ENCODE data around the gene AOPEP. TPM values are rescaled to one million over a fixed set of nuclear protein-coding genes. Genes with fewer than 3 reads are reported as not detected.

Gene AOPEP
- total RNA-seq, 1 experiment from 2014 or later: 36.4 TPM

DNA sequence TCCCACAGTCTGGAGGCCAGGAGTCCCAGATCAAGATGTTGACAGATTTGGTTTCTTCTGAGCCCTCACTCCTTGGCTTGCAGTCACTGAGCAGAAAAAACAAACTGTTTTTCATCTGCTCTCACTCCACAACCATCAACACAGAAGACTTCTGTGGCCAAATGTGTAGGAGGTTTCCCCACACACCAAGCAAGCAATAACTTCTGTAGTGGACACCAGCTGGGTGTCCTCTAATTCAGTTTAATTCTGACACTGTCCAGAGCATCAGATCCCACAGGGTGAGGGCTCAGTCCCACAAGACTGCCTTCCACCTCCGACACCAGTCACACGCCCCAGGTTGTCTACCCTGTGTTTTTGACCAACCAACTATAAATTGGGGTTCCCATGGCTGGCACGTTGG is 209.9 kb downstream of the AOPEP start:
- Histone ChIP-seq H3K36me3 (ENCODE audit: control insufficient read depth, insufficient read depth, low read length) (no peaks in the 10 kb centered on the region), H3K4me3 (ENCODE audit: low read depth in 2 of 2, low read length in 2 of 2) (no peak overlapping the region), H3K27me3 (ENCODE audit: control insufficient read depth, insufficient read depth, low read length) (no peaks in the 10 kb centered on the region), H3K27ac (ENCODE audit: low read length) (no peak overlapping the region), H3K9me3 (ENCODE audit: control insufficient read depth, insufficient read depth, low read depth, low read length) (no peaks in the 10 kb centered on the region), H3K4me1 (ENCODE audit: control insufficient read depth, insufficient read depth, low read length) (peaks cover 9% of the 10 kb centered on the region)
- no peak for TF ChIP-seq REST (IDR thresholded peaks at IDR 0.05; ENCODE audit: insufficient read depth in 1 of 2, low read depth in 2 of 2, low read length in 1 of 2)
- ATAC-seq: no peak
- in situ Hi-C loops (cut with HindIII; ENCODE audit: low pct_unique_long_range_greater_than_20kb, low sequenced_read_pairs): no loop called here
- ChIA-PET POLR2A (no interaction called here), CTCF (no interaction called here)
- DNase-seq (ENCODE audit: low read depth, low spot score): no peak
- intact Hi-C loops (cut with micrococcal nuclease; ENCODE audit: unreplicated experiment): no loop called here
- BruUV-seq (replicated peaks): no TSS peak

DNA sequence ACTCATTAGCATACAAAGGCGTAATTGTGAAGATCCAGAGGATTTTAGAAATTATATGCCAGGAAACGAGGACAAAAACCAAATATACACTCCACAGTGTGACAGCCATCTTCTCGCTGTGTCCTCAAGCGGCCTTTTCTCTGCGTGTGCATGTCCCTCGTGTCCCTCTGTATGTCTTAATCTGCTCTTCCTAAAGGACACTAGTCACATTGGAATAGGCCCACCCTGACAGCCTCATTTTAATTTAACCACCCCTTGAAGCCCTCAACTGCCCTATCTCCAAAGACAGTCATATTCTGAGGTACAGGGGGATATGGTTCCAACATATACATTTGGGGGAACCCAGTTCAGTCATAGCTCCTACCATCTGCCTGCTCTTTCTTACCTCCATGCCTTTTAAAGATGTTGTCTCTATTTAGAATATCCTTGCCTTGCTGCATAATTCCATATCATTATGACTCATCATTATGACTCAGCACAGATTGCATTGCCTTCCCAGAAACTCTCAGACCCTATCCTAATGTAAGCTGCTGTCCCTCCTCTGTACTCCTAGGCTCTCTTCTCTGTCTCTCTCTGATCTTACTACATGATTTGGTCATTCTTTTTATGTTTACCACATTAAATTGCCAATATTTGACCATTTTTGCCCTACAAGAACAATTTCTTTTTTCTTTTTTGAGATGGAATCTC is 210.9 kb downstream of the AOPEP start:
- peak overlapping the region; percentile 57; the same call in 1 of the 2 replicates for H3K27ac ChIP-seq (ENCODE audit: low read length)
- no peak overlapping the region for H3K4me3 ChIP-seq (ENCODE audit: low read depth in 2 of 2, low read length in 2 of 2)
- no peak for DNase-seq (ENCODE audit: low read depth, low spot score)
- H3K27me3 ChIP-seq (ENCODE audit: control insufficient read depth, insufficient read depth, low read length): no peaks in the 10 kb centered on the region
- H3K4me1 ChIP-seq (ENCODE audit: control insufficient read depth, insufficient read depth, low read length): peaks cover 3% of the 10 kb centered on the region
- intact Hi-C loops (cut with micrococcal nuclease; ENCODE audit: unreplicated experiment) (no loop called here), in situ Hi-C loops (cut with HindIII; ENCODE audit: low pct_unique_long_range_greater_than_20kb, low sequenced_read_pairs) (no loop called here)
- no peaks in the 10 kb centered on the region for H3K36me3 ChIP-seq (ENCODE audit: control insufficient read depth, insufficient read depth, low read length)
- peak; percentile 76 for ATAC-seq
- ChIA-PET POLR2A (no interaction called here), CTCF (no interaction called here)
- no peaks in the 10 kb centered on the region for H3K9me3 ChIP-seq (ENCODE audit: control insufficient read depth, insufficient read depth, low read depth, low read length)
- TF ChIP-seq REST (IDR thresholded peaks at IDR 0.05; ENCODE audit: insufficient read depth in 1 of 2, low read depth in 2 of 2, low read length in 1 of 2): no peak
- no peak for TF ChIP-seq SIN3A (IDR thresholded peaks at IDR 0.05; ENCODE audit: borderline replicate concordance, insufficient read depth, low read depth, low read length)
- no peak for TF ChIP-seq TCF7L2 (IDR thresholded peaks at IDR 0.05; ENCODE audit: low read depth, low read length)
- TF ChIP-seq POLR2AphosphoS5 (IDR thresholded peaks at IDR 0.05; ENCODE audit: low read depth, low read length): no peak
- TF ChIP-seq, protein P1, sequence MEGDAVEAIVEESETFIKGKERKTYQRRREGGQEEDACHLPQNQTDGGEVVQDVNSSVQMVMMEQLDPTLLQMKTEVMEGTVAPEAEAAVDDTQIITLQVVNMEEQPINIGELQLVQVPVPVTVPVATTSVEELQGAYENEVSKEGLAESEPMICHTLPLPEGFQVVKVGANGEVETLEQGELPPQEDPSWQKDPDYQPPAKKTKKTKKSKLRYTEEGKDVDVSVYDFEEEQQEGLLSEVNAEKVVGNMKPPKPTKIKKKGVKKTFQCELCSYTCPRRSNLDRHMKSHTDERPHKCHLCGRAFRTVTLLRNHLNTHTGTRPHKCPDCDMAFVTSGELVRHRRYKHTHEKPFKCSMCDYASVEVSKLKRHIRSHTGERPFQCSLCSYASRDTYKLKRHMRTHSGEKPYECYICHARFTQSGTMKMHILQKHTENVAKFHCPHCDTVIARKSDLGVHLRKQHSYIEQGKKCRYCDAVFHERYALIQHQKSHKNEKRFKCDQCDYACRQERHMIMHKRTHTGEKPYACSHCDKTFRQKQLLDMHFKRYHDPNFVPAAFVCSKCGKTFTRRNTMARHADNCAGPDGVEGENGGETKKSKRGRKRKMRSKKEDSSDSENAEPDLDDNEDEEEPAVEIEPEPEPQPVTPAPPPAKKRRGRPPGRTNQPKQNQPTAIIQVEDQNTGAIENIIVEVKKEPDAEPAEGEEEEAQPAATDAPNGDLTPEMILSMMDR (IDR thresholded peaks at IDR 0.05): no peak
- BruUV-seq (replicated peaks): no TSS peak

Data from Panc1 (cell line).